A549 treated with Hydrocortisone at 1 μM for 4 hours (cell line): Measurements from ENCODE around the gene SYT10. TPM values are rescaled to one million over a fixed set of nuclear protein-coding genes. Genes with fewer than 3 reads are reported as not detected.

ENCODE experiments used
- total RNA-seq: library from RNA; stranded (reverse); fragments of 200-300 nt; extraction: Qiagen RNA extraction; gene quantifications from 5 replicates; pipeline ENCODE4 v1.2.3, GENCODE V29; 2022

Gene SYT10, protein sequence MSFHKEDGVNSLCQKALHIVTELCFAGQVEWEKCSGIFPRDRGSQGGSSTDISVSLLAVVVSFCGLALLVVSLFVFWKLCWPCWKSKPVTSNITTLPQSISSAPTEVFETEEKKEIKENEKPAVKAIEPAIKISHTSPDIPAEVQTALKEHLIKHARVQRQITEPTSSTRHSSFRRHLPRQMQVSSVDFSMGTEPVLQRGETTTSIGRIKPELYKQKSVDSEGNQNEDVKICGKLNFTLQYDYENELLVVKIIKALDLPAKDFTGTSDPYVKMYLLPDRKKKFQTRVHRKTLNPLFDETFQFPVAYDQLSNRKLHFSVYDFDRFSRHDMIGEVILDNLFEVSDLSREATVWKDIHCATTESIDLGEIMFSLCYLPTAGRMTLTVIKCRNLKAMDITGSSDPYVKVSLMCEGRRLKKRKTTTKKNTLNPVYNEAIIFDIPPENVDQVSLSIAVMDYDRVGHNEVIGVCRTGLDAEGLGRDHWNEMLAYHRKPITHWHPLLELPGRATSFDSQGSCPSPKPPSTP
- not detected in 5 replicates for total RNA-seq

DNA sequence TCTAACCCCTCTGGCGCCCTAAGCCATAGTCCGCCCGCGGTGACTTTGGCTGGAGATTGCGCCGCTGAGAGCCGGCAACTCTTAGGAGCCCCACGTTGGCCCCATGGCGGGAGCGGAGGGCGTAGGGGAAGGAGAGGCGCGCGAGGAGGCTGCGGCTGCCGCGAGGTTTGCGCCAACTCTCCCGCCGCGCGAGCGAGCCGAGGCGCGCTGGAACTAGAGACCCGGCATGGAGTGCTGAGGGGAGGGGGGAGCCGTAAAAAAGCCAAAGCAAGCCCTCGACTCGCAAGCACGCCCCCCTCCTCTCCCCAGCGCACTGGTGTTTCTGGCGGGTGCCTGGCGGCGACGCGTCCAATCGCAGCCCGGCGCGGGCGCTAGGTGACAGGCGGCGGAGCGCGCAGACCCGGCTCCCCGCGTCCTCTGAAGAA lies at the start of gene SYT10:
TSS of gene SYT10 (minus strand) at position 233 of the 425 bp plus-strand sequence. CDS start 297 bp downstream, outside the sequence.

